Measurements from ENCODE around the gene D2HGDH.
"Not testable (repeated sequence)": the region's sequence is repeated elsewhere in the genome, so short reads cannot be mapped to it uniquely, and the experiment has no call there.

Gene D2HGDH

GRCh38 chr2:241739651-241740050 lies 5.2 kb downstream of the D2HGDH start:
- no peak for DNase-seq (ENCODE audit: low spot score)
- no CpG with 5 or more reads among the region's 12 CpGs for WGBS, 2 donors (ENCODE audit: extremely low coverage in 2 of 2, insufficient read length in 2 of 2, insufficient replicate concordance in 1 of 2)

GRCh38 chr2:241741016-241741415 lies 6.6 kb downstream of the D2HGDH start:
- H3K4ac ChIP-seq (ENCODE audit: low read length) = no peak overlapping the region
- H3K14ac ChIP-seq (ENCODE audit: low read length) = no peak overlapping the region
- H3K36me3 ChIP-seq (replicated peaks in 1 of 2; ENCODE audit: control insufficient read depth in 2 of 2, insufficient read depth in 2 of 2, low read length in 2 of 2) = peaks cover 18 to 35% of the 10 kb centered on the region in 2 donors
- no peak overlapping the region for H2AFZ ChIP-seq (ENCODE audit: low read length)
- no peak overlapping the region for H4K91ac ChIP-seq (ENCODE audit: low read depth, low read length, poor library complexity)
- no CpG with 5 or more reads among the region's 10 CpGs for WGBS, 2 donors (ENCODE audit: extremely low coverage in 2 of 2, insufficient read length in 2 of 2, insufficient replicate concordance in 1 of 2)
- no peaks in the 10 kb centered on the region for H3K4me1 ChIP-seq (ENCODE audit: control insufficient read depth in 2 of 2, insufficient read depth in 1 of 2, low read depth in 1 of 2, low read length in 2 of 2)
- no peak overlapping the region for H4K8ac ChIP-seq (ENCODE audit: low read depth, low read length)
- no peak overlapping the region for H3K9ac ChIP-seq (ENCODE audit: low read depth, low read length, poor library complexity)
- H2AK5ac ChIP-seq (ENCODE audit: low read depth, low read length) = no peak overlapping the region
- no peak overlapping the region for H2BK15ac ChIP-seq (ENCODE audit: low read length)
- H3K27me3 ChIP-seq (ENCODE audit: control insufficient read depth in 3 of 3, insufficient read depth in 3 of 3, low read depth in 1 of 3, low read length in 3 of 3) = no peaks in the 10 kb centered on the region
- H2BK120ac ChIP-seq (ENCODE audit: low read depth, low read length) = no peak overlapping the region
- H3K27ac ChIP-seq (replicated peaks; ENCODE audit: low read length) = no peak overlapping the region
- H2BK12ac ChIP-seq (ENCODE audit: low read length) = no peak overlapping the region
- no peak overlapping the region for H3K4me3 ChIP-seq (ENCODE audit: low read length in 2 of 2)
- H3K18ac ChIP-seq (ENCODE audit: low read length) = no peak overlapping the region
- peaks cover 13% of the 10 kb centered on the region for H3K79me1 ChIP-seq (ENCODE audit: low read depth, low read length)
- no peak overlapping the region for H3K23ac ChIP-seq (ENCODE audit: low read depth, low read length, poor library complexity)
- no peak for DNase-seq (ENCODE audit: low spot score)
- peaks cover 2 to 17% of the 10 kb centered on the region in 2 donors for H3K9me3 ChIP-seq (replicated peaks in 1 of 2; ENCODE audit: control insufficient read depth in 2 of 2, insufficient read depth in 1 of 2, low read depth in 1 of 2, low read length in 2 of 2)
- H3K4me2 ChIP-seq (ENCODE audit: insufficient read depth, low read length, poor library complexity, severe bottlenecking) = no peak overlapping the region
- H2BK5ac ChIP-seq (ENCODE audit: low read length) = no peak overlapping the region

More at GRCh38 chr2:241739651-241740050, 5.2 kb downstream of the D2HGDH start:
- Histone ChIP-seq H3K4me2 (ENCODE audit: insufficient read depth, low read length, poor library complexity, severe bottlenecking) (no peak overlapping the region), H3K27ac (replicated peaks; ENCODE audit: low read length) (no peak overlapping the region), H3K27me3 (ENCODE audit: control insufficient read depth in 3 of 3, insufficient read depth in 3 of 3, low read depth in 1 of 3, low read length in 3 of 3) (no peaks in the 10 kb centered on the region), H3K4me1 (ENCODE audit: control insufficient read depth in 2 of 2, insufficient read depth in 1 of 2, low read depth in 1 of 2, low read length in 2 of 2) (no peaks in the 10 kb centered on the region), H2BK15ac (ENCODE audit: low read length) (no peak overlapping the region), H3K4ac (ENCODE audit: low read length) (no peak overlapping the region), H3K4me3 (ENCODE audit: low read length in 2 of 2) (no peak overlapping the region), H3K9ac (ENCODE audit: low read depth, low read length, poor library complexity) (no peak overlapping the region), H2AFZ (ENCODE audit: low read length) (no peak overlapping the region), H3K14ac (ENCODE audit: low read length) (no peak overlapping the region), H4K8ac (ENCODE audit: low read depth, low read length) (no peak overlapping the region), H2BK5ac (ENCODE audit: low read length) (peak overlapping the region; percentile 24), H2AK5ac (ENCODE audit: low read depth, low read length) (no peak overlapping the region), H2BK12ac (ENCODE audit: low read length) (no peak overlapping the region), H3K23ac (ENCODE audit: low read depth, low read length, poor library complexity) (no peak overlapping the region), H4K91ac (ENCODE audit: low read depth, low read length, poor library complexity) (no peak overlapping the region), H3K18ac (ENCODE audit: low read length) (no peak overlapping the region), H3K9me3 (replicated peaks in 1 of 2; ENCODE audit: control insufficient read depth in 2 of 2, insufficient read depth in 1 of 2, low read depth in 1 of 2, low read length in 2 of 2) (peaks cover 0 to 3% of the 10 kb centered on the region in 2 donors), H3K79me1 (ENCODE audit: low read depth, low read length) (peaks cover 17% of the 10 kb centered on the region), H2BK120ac (ENCODE audit: low read depth, low read length) (no peak overlapping the region), H3K36me3 (replicated peaks in 1 of 2; ENCODE audit: control insufficient read depth in 2 of 2, insufficient read depth in 2 of 2, low read length in 2 of 2) (peaks cover 10 to 22% of the 10 kb centered on the region in 2 donors)

GRCh38 chr2:241742320-241742939 lies 8.0 kb downstream of the D2HGDH start:
- Histone ChIP-seq H3K14ac (ENCODE audit: low read length) (peak overlapping the region; percentile 82), H2BK12ac (ENCODE audit: low read length) (no peak overlapping the region), H3K4me3 (ENCODE audit: low read length in 2 of 2) (peak overlapping the region in 1 of 2 donors; percentile 43), H3K27ac (replicated peaks; ENCODE audit: low read length) (no peak overlapping the region), H2BK15ac (ENCODE audit: low read length) (no peak overlapping the region), H3K4me2 (ENCODE audit: insufficient read depth, low read length, poor library complexity, severe bottlenecking) (no peak overlapping the region), H3K36me3 (replicated peaks in 1 of 2; ENCODE audit: control insufficient read depth in 2 of 2, insufficient read depth in 2 of 2, low read length in 2 of 2) (peaks cover 19 to 38% of the 10 kb centered on the region in 2 donors), H4K8ac (ENCODE audit: low read depth, low read length) (peak overlapping the region; percentile 65), H2BK5ac (ENCODE audit: low read length) (no peak overlapping the region), H3K23ac (ENCODE audit: low read depth, low read length, poor library complexity) (peak overlapping the region; percentile 31), H2AK5ac (ENCODE audit: low read depth, low read length) (peak overlapping the region; percentile 81), H4K91ac (ENCODE audit: low read depth, low read length, poor library complexity) (no peak overlapping the region), H2BK120ac (ENCODE audit: low read depth, low read length) (no peak overlapping the region), H2AFZ (ENCODE audit: low read length) (no peak overlapping the region), H3K9ac (ENCODE audit: low read depth, low read length, poor library complexity) (no peak overlapping the region), H3K27me3 (ENCODE audit: control insufficient read depth in 3 of 3, insufficient read depth in 3 of 3, low read depth in 1 of 3, low read length in 3 of 3) (no peaks in the 10 kb centered on the region), H3K79me1 (ENCODE audit: low read depth, low read length) (peaks cover 13% of the 10 kb centered on the region), H3K9me3 (replicated peaks in 1 of 2; ENCODE audit: control insufficient read depth in 2 of 2, insufficient read depth in 1 of 2, low read depth in 1 of 2, low read length in 2 of 2) (peaks cover 3 to 24% of the 10 kb centered on the region in 2 donors), H3K4ac (ENCODE audit: low read length) (no peak overlapping the region), H3K4me1 (ENCODE audit: control insufficient read depth in 2 of 2, insufficient read depth in 1 of 2, low read depth in 1 of 2, low read length in 2 of 2) (no peaks in the 10 kb centered on the region), H3K18ac (ENCODE audit: low read length) (no peak overlapping the region)
- no peak for DNase-seq (ENCODE audit: low spot score)
- no CpG with 5 or more reads among the region's 28 CpGs for WGBS, 2 donors (ENCODE audit: extremely low coverage in 2 of 2, insufficient read length in 2 of 2, insufficient replicate concordance in 1 of 2)

GRCh38 chr2:241743008-241743407 lies 8.6 kb downstream of the D2HGDH start:
- Histone ChIP-seq H3K79me1 (ENCODE audit: low read depth, low read length) (peaks cover 13% of the 10 kb centered on the region), H3K36me3 (replicated peaks in 1 of 2; ENCODE audit: control insufficient read depth in 2 of 2, insufficient read depth in 2 of 2, low read length in 2 of 2) (peaks cover 19 to 37% of the 10 kb centered on the region in 2 donors), H3K9me3 (replicated peaks in 1 of 2; ENCODE audit: control insufficient read depth in 2 of 2, insufficient read depth in 1 of 2, low read depth in 1 of 2, low read length in 2 of 2) (peaks cover 3 to 24% of the 10 kb centered on the region in 2 donors)
- H3K18ac ChIP-seq (ENCODE audit: low read length); H3K27ac ChIP-seq (replicated peaks; ENCODE audit: low read length); H2BK120ac ChIP-seq (ENCODE audit: low read depth, low read length); H3K4ac ChIP-seq (ENCODE audit: low read length); H4K8ac ChIP-seq (ENCODE audit: low read depth, low read length); H3K4me1 ChIP-seq (ENCODE audit: control insufficient read depth in 2 of 2, insufficient read depth in 1 of 2, low read depth in 1 of 2, low read length in 2 of 2); H2BK15ac ChIP-seq (ENCODE audit: low read length); DNase-seq (ENCODE audit: low spot score); H2BK12ac ChIP-seq (ENCODE audit: low read length); H3K14ac ChIP-seq (ENCODE audit: low read length); H2AK5ac ChIP-seq (ENCODE audit: low read depth, low read length); H3K23ac ChIP-seq (ENCODE audit: low read depth, low read length, poor library complexity); H2AFZ ChIP-seq (ENCODE audit: low read length); H3K27me3 ChIP-seq (ENCODE audit: control insufficient read depth in 3 of 3, insufficient read depth in 3 of 3, low read depth in 1 of 3, low read length in 3 of 3); H2BK5ac ChIP-seq (ENCODE audit: low read length); H4K91ac ChIP-seq (ENCODE audit: low read depth, low read length, poor library complexity); H3K4me2 ChIP-seq (ENCODE audit: insufficient read depth, low read length, poor library complexity, severe bottlenecking); H3K4me3 ChIP-seq (ENCODE audit: low read length in 2 of 2); H3K9ac ChIP-seq (ENCODE audit: low read depth, low read length, poor library complexity): not testable (repeated sequence)
- no CpG with 5 or more reads among the region's 15 CpGs for WGBS, 2 donors (ENCODE audit: extremely low coverage in 2 of 2, insufficient read length in 2 of 2, insufficient replicate concordance in 1 of 2)

Data from neuronal stem cell (in vitro differentiated cells).